Activated CD8-positive, alpha-beta memory T cell treated with anti-CD3 and anti-CD28 coated beads, Interleukin-2, amount 50 U/mL, for 1 hour (primary cell): ENCODE measurements around the gene ULBP2.
"Not testable (repeated sequence)": the region's sequence is repeated elsewhere in the genome, so short reads cannot be mapped to it uniquely, and the experiment has no call there.

ENCODE experiments used
- DNase-seq: peaks from one replicate; pipeline ENCODE4 v3.0.0-alpha.2; 2020; ENCODE audit errors: extremely low read depth

ULBP2 gene

DNA sequence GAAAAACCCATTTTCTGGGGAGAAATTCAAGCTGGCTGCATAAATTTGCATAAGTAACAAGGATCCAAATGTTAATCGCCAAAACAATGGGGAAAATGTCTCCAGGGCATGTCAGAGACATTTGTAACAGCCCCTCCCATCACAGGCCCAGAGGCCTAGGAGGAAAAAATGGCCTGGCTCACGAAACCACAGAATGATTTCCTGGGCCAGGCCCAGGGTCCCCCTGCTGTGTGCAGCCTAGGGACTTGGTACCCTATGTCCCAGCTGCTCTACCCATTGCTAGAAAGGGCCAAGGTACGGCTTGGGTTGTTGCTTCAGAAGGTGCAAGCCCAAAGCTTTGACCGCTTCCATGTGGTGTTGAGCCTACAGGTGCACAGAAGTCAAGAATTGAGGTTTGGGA is 33.3 kb upstream of the ULBP2 start:
- DNase-seq: not testable (repeated sequence)

DNA sequence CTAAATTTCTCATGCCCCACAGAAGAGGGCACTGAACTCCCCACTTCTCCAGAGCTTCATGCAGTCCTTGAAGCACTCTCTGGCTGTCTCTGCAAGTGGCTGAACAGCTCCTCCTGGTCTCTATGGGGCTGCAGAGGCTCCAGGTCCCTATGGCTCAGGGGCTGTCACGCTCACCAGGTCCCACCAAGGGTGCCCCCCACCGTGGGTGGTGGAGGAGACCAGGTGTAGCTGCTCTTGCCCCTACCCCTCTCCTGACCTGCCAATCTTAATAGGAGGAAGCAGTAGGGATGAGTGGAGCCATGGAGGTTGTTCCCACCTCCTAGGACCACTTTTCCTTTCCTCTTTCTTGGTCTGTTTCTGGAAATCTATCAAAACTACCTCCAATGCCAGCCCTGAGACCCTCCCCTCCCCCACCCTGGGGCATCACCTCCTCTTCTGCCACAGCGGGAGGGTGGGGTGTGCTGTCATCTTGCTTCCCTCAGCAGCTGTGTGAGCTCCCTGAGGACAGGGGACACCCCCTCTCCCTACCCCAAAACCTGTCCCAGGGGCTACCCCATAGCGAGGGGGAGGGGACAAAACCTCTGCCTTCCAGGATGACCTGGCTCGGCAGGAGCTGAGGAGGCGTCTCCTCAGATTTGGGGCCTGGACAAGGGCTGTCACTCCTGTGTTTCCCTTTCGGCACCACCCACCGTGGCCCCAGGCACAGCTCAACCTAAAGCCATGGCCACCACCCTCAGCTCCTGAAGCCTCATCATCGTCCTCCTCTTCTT is 31.9 kb upstream of the ULBP2 start:
- no peak for DNase-seq

DNA sequence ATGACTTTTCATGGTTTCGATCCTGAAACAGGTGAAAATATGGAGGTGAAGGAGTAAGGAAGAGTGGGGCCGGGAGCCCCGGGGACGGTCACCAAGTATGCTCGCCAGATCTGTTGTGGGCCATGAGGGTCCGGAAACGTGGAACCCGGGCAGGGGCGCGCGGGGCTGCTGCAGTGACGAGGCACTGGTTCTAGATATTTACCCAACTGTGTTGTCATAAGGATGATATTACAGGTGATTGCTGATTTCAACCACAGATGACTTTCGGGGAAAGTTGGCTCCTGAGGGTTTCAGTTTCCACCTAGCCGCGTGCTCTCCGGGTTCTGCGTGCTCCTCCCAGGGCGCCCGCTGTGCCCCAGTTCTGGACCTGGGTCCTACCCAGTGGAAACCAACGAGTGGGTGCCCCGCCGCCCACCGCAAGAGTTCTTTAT is 31.1 kb upstream of the ULBP2 start:
- no peak for DNase-seq

- DNase-seq: not testable (repeated sequence)
Measured at GRCh38 chr6:149912680-149913079, 29.1 kb upstream of the ULBP2 start.

- no peak for DNase-seq
Measured at GRCh38 chr6:149913085-149913484, 28.7 kb upstream of the ULBP2 start.

DNA sequence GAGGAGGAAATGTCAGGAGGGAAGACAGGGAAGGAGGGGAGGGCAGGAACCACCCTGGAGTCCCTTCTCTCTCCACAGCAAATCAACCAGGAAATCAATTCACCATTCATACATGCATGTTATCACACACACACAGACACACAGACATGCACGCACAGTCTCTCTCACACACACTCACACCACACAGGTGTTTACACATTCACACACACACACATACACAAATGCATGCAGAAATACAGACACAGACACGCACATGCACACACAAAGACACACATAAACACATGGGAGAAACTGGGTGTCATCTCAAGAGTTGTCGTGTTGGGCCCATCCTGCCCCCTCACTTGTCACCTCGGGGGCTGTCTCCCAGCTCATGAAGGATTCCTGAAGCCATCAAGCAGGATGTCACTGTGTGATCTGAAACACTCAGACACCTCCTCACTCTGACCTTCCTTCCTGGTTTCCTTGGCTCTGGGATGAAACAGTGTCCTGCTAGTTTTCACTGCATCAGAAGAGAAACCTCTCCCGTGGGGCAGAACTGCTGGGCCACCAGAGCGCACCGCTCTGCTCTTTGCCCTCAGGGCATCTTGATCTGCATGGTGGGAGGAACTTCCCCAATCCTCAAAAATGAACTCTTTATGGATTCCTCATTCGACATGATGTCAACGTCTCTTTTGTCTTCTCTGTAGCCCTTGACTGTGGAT is 28.1 kb upstream of the ULBP2 start:
- no peak for DNase-seq

DNA sequence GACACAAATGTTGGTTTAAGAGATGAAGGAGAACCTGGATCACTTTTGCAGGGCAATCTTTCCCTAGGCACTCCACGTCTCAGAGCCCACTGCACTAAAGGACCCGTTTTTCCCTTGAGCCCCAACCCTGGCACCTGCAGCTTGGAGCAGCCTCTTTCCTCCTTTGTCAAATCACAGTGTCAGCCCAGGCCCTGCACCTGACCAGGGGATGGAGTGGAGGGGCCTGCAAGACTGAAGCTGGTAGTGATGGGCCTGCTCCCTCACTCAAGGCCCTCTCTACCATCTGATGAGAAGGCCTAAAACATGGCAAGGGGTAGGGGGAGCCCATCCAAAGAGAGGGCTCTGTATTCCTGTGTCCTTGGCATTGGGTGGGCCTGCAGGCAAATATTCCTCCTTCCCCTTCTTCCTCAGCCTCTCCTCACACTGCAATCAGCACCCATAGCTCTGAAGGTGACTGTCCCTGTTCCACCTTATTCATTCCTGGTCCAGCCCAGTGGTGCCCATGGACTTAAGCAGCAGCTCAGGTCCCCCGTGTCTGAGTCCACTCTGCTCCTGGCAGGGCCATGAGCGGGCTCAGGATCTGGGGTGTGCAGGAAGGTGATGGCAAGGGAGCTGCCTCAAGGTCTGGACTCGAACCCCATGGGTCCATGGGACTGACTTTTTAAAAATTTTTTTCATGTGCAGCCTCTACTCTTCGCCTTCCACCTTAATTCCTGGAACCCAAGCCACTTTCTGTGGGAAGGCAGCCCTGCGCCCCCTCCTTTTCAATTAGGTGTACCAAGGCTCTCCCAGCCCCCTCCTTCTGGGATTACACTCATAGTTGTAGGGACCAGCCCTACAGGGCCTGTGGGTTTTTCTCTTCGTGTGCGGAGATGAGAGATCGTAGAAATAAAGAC is 25.6 kb upstream of the ULBP2 start:
- DNase-seq: no peak

GRCh38 chr6:149917679-149918078 is 24.1 kb upstream of the ULBP2 start:
- no peak for DNase-seq

- DNase-seq: no peak
Measured at GRCh38 chr6:149918151-149918905, 23.5 kb upstream of the ULBP2 start.

DNA sequence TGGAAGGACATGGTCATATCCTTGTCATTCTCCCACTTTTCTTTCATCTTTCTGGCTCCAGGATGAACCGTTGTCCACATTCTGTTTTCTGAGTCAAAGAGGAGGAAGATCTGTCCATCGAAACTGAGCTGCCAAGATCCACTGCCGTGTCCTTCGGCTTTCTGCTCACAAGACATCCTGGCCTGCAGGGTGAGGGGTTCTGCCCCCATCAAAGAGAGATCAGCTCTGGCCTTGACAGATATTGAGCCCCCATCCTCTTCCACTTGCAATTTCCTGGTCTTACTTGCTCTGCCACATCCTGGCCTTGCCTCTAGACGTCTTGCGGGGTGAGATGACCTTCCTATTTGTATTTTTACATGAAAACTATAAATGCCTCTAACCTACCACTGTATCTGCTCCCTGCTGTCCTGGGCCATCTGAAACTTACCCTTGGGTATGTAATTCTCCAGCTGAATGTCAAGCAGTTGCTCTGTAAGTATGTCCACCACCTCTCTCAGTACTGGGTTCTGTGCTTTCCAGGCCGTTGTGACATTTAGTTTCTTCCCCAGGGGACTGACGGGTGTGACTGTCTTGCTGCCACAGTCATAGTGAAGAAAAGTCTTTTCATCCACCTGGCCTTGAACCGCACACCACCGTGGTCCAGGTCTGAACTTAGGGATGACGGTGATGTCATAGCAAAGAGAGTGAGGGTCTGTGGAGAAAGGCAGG is 22.5 kb upstream of the ULBP2 start:
- DNase-seq: not testable (repeated sequence)

GRCh38 chr6:149919834-149920225 is 22.0 kb upstream of the ULBP2 start:
- no peak for DNase-seq

DNA sequence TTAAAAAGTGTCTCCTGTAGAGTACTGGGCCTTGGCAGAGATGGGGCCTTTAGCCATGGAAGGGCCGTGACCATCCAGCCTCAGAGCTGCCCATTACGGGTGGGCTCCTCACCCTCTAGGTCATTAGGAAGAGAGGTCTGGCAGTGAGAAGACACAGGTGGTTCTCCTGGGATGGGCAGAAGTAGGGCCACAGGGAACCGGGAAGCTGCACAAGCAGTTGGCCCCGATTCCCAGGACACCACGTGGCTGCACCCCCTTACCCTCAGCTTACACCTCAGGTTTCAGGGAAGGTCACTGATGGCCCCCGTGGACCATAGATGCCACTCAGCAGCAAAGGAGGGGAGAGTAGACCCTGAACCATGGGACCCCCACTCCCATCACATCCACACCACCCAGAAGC is 20.5 kb upstream of the ULBP2 start:
- no peak for DNase-seq

GRCh38 chr6:149922091-149922490 is 19.7 kb upstream of the ULBP2 start:
- DNase-seq: not testable (repeated sequence)

DNA sequence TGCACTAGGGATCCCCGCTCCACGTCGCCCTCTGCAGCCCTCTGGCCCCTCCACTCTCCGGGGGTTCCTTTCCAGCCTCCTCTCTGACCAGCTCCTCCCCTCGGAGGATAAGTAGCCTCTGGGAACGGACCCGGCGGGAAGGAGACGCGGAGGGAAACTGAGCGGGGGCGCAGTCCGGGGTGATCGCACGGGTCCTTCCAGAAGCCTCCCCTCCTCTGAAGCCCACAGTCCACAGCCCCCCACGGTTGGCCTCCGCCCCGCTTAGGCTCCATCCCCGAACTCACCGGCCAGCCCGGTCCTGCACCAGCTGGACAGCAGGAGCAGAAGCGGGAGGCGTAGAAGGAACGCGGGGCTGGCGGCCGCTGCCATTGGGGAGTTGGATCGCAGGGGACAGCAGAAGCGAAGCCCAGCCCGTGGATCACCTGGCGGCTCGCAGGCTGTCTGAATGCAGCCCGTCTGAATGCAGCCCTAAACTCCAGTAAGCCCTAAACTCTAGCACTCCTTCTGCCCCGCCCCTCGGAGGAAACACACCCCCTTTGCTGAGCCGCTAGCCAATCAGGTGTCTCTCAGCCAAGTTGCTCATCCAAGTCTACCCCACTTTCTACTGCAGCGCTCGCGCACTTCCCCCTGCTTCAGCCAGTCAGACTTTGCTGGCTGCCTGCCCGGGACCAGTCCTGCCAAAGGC is 19.0 kb upstream of the ULBP2 start, which contains the start of gene RAET1G:
Gene RAET1G (minus strand): TSS at position 480 of the 685 bp plus-strand sequence. CDS start 111 bp downstream, at position 369.
- peak; percentile 79 for DNase-seq

DNA sequence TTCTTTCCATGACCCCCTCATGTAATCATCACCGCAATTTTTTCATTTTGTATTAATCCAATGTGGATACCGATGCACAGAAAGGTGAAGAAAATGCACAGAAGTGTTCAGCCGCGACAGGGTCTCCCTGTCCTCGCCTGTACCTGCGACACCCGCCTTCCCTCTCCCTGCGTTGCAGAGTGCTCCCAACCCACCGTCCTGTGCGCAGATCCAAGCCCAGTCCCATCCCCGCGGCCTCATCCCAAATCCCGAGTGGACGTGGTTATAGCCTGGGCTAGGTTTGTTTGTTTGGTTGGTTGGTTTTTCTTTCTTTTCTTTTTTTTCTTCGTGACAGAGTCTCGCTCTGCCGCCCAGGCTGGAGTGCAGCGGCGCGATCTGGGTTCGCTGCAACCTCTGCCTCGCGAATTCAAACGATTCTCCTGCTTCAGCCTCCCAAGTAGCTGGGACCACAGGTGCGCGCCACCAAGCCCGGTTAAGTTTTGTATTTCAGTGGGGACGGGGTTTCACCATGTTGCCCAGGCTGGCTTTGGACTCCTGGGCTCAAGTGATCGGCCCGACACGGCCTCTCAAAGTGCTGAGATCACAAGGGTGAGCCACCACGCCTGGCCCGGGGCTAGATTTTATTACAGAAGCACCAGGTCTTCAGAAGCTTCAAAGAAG is 18.4 kb upstream of the ULBP2 start:
- DNase-seq: no peak

DNA sequence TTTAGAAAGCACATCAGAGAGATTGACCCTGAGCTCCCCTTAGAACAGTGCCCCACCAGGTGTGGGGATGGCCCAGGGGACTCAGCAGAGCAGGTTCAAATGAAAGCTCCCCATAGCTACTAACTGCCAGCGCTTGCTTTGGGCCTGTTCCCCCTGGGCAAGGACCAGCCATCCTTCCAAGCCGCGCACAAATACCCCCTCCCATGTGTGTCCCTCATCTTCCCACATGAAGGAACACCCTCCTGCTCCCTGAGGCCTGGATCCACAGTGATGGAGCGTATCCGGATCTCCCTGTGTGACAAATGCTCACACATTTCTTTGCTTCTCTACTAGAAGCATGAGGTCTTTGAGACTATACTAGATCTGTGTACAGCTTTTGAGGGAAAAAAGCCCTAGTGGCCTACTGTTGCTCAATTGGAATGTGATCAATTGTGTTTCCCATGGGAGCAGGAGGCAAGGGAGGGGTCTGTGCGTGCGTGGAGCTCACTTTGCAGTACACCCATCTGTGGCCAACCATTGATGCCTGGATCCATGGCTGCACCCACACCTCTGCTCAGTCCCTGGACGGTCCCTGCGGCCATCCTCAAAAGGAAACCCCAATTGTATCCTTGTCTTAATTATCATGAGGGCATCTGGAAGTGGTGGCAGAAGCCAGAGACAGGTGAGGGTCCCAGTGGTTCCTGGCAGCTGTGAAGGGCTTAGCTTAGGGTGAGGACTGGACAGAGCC is 17.4 kb upstream of the ULBP2 start:
- DNase-seq: no peak

GRCh38 chr6:149924933-149925252 is 16.9 kb upstream of the ULBP2 start:
- DNase-seq: no peak

- no peak for DNase-seq
Measured at GRCh38 chr6:149925253-149925973, 16.4 kb upstream of the ULBP2 start.
